SU-DHL-6 (cell line): ENCODE data around the gene OR52I2.

Experiments
- H2AFZ ChIP-seq: fragments of 200-600 bp; sonication (generic); 2 replicates; pipeline ENCODE4 v1.6.1; 2014; ENCODE audit warnings: low read depth, mild to moderate bottlenecking, moderate library complexity, mixed read lengths, antibody characterized with exemption, low read length; ENCODE audit not compliant: severe bottlenecking
- H3F3A ChIP-seq: fragments of 200-600 bp; shearing (Covaris generic); 2 replicates; pipeline ENCODE4 v1.6.0; 2016; ENCODE audit warnings: antibody characterized with exemption, mild to moderate bottlenecking; ENCODE audit not compliant: insufficient read depth
- H3K27ac ChIP-seq: fragments of 200-600 bp; sonication (generic); 2 replicates; pipeline ENCODE4 v1.5.1; 2016; ENCODE audit warnings: low read depth, mild to moderate bottlenecking, low read length, moderate library complexity, mixed read lengths
- H3K27me3 ChIP-seq: fragments of 200-600 bp; sonication (generic), shearing (Covaris generic); 2 replicates; pipeline ENCODE4 v1.6.0; 2014; ENCODE audit warnings: mild to moderate bottlenecking, low read length
- H3K36me3 ChIP-seq: fragments of 200-600 bp; sonication (generic); 2 replicates; pipeline ENCODE4 v1.6.1; 2014; ENCODE audit warnings: mild to moderate bottlenecking, low read length, mixed read lengths
- H3K4me2 ChIP-seq: fragments of 300-600, 200-600 bp; shearing (Covaris generic), sonication (generic); 2 replicates; pipeline ENCODE4 v1.6.0; 2014; ENCODE audit warnings: low read length, low read depth, mild to moderate bottlenecking; ENCODE audit not compliant: poor library complexity, severe bottlenecking
- H3K4me3 ChIP-seq: fragments of 200-600 bp; sonication (generic); 2 replicates; pipeline ENCODE4 v1.5.1; 2014; ENCODE audit warnings: antibody characterized with exemption, low read length, mild to moderate bottlenecking, mixed read lengths; ENCODE audit not compliant: insufficient read depth, poor library complexity, severe bottlenecking
- H3K79me2 ChIP-seq: fragments of 200-600 bp; sonication (generic); 2 replicates; pipeline ENCODE4 v1.6.1; 2014; ENCODE audit warnings: mild to moderate bottlenecking, low read length, moderate library complexity; ENCODE audit not compliant: insufficient read depth
- H3K9ac ChIP-seq: fragments of 200-600 bp; sonication (generic); 2 replicates; pipeline ENCODE4 v1.7.0; 2014; ENCODE audit warnings: mild to moderate bottlenecking, low read length
- H3K9me2 ChIP-seq: fragments of 200-600 bp; sonication (generic); replicated peaks from 2 replicates; pipeline ENCODE4 v1.6.1; 2014; ENCODE audit warnings: low read length; ENCODE audit not compliant: insufficient read depth
- H3K9me3 ChIP-seq: fragments of 200-600 bp; sonication (generic); 2 replicates; pipeline ENCODE4 v1.6.1; 2014; ENCODE audit warnings: low read length, mixed read lengths; ENCODE audit not compliant: insufficient read depth
- H4K20me1 ChIP-seq: fragments of 200-600 bp; sonication (generic); 2 replicates; pipeline ENCODE4 v1.6.1; 2014; ENCODE audit warnings: low read depth, mild to moderate bottlenecking, antibody characterized with exemption, low read length, moderate library complexity, mixed read lengths
- EZH2phosphoT487 ChIP-seq: fragments of 200-600 bp; sonication (generic), shearing (Covaris generic); conservative IDR thresholded peaks from 2 replicates; pipeline ENCODE4 v1.6.1; 2018; ENCODE audit warnings: mild to moderate bottlenecking, antibody characterized with exemption, low read length, moderate library complexity, mixed read lengths
- TF ChIP-seq, protein P1 (sequence below): fragments of 200-600 bp; sonication (generic); IDR thresholded peaks from one replicate; pipeline ENCODE4 v1.5.1; 2017; ENCODE audit warnings: antibody characterized with exemption, mild to moderate bottlenecking, low read length, moderate library complexity; ENCODE audit not compliant: insufficient read depth, poor library complexity, severe bottlenecking

Gene OR52I2

DNA sequence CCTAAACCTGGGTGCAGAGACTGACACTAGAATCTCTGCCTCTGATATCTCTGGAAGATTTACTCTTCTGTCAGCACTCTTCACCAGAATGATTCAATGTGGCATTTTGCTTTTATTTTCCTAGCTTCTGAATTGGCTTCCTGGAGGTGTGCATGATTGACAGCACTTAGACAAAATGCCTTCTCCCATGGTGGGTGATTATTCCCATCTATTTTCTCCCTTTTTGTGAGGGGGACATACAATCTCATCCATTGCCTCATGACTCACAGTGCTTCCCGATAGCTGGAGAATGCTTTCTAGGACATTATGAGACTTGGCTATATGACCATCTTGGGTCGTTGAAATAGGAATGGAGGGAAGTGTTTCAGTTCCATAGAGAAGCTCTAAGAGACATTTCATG, 30.4 kb downstream of the OR52I2 start:
- no peaks in the 10 kb centered on the region; the same call in 1 of the 2 replicates for H3K27me3 ChIP-seq
- TF ChIP-seq, protein P1, sequence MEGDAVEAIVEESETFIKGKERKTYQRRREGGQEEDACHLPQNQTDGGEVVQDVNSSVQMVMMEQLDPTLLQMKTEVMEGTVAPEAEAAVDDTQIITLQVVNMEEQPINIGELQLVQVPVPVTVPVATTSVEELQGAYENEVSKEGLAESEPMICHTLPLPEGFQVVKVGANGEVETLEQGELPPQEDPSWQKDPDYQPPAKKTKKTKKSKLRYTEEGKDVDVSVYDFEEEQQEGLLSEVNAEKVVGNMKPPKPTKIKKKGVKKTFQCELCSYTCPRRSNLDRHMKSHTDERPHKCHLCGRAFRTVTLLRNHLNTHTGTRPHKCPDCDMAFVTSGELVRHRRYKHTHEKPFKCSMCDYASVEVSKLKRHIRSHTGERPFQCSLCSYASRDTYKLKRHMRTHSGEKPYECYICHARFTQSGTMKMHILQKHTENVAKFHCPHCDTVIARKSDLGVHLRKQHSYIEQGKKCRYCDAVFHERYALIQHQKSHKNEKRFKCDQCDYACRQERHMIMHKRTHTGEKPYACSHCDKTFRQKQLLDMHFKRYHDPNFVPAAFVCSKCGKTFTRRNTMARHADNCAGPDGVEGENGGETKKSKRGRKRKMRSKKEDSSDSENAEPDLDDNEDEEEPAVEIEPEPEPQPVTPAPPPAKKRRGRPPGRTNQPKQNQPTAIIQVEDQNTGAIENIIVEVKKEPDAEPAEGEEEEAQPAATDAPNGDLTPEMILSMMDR: no peak
- no peak for TF ChIP-seq EZH2phosphoT487

DNA sequence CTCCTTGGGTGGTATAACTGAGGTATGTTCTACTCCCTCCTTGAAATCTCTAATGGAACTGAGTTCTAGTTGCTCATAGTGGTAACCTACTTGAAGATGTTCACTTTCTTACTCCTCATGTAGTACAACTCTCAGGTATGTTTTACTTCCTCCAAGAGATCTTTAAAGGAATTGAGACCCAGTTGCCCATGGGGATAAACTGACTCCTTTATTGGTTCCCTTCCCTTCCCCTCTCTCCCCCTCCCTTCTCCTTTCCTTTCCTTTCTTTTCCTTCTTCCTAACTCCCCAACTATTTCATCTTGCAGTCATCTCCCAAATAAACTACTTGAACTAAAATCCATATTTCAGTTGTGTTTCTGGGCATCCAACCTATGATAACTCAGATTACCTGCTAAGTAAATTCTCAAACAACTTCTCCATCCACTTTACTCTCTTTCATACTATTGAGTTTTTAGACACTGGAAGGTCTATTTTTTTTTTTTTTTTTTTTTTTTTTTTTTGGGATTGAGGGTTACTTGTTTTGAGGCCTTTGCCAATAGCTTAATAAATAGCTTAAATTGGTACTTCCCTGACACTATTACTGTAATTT, 34.4 kb downstream of the OR52I2 start:
- no peaks in the 10 kb centered on the region for H3K79me2 ChIP-seq
- H3K4me2 ChIP-seq: no peak overlapping the region
- no peak overlapping the region for H3K9ac ChIP-seq
- H3F3A ChIP-seq: no peaks in the 10 kb centered on the region
- H3K27ac ChIP-seq: no peak overlapping the region
- no peaks in the 10 kb centered on the region for H4K20me1 ChIP-seq
- no peak for TF ChIP-seq EZH2phosphoT487
- TF ChIP-seq, protein P1: no peak
- H3K4me3 ChIP-seq: no peak overlapping the region
- no peaks in the 10 kb centered on the region for H3K9me2 ChIP-seq
- H3K9me3 ChIP-seq: no peaks in the 10 kb centered on the region
- H2AFZ ChIP-seq: no peak overlapping the region
- no peaks in the 10 kb centered on the region; the same call in 1 of the 2 replicates for H3K27me3 ChIP-seq
- no peaks in the 10 kb centered on the region for H3K36me3 ChIP-seq

More for the DNA sequence above, 30.4 kb downstream of the OR52I2 start:
- Histone ChIP-seq H3K79me2 (peaks cover 7% of the 10 kb centered on the region; the same call in 1 of the 2 replicates), H3K9me3 (no peaks in the 10 kb centered on the region), H3F3A (no peaks in the 10 kb centered on the region), H2AFZ (no peak overlapping the region), H3K9me2 (no peaks in the 10 kb centered on the region), H3K4me3 (no peak overlapping the region), H3K4me2 (no peak overlapping the region), H3K9ac (no peak overlapping the region), H3K27ac (no peak overlapping the region), H3K36me3 (no peaks in the 10 kb centered on the region), H4K20me1 (no peaks in the 10 kb centered on the region)

DNA sequence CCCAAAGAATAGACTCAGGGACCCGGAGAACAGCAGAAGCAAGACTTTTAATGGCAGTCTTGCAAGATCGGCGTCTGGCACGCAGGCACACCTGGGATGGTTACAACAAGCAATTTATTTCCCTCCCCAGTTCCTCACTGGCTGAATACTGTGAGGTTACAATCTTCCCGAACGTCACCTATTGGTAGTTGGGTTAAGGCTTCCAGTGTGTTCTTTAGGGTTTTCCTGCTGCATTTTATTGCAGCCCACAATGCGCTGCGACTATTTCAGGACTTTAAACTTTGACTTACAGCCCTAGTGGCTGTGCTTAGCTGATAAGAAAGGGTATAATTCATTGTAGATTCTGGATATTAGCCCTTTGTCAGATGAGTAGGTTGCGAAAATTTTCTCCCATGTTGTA, 38.0 kb downstream of the OR52I2 start:
- H3K9ac ChIP-seq: no peak overlapping the region
- no peaks in the 10 kb centered on the region for H3K9me3 ChIP-seq
- no peak overlapping the region for H3K27ac ChIP-seq
- H3K36me3 ChIP-seq: no peaks in the 10 kb centered on the region
- no peak overlapping the region for H3K4me3 ChIP-seq
- H3K9me2 ChIP-seq: no peaks in the 10 kb centered on the region
- H3K79me2 ChIP-seq: no peaks in the 10 kb centered on the region
- H3F3A ChIP-seq: no peaks in the 10 kb centered on the region
- H4K20me1 ChIP-seq: no peaks in the 10 kb centered on the region
- H3K4me2 ChIP-seq: no peak overlapping the region
- TF ChIP-seq EZH2phosphoT487: no peak
- TF ChIP-seq, protein P1: no peak
- H2AFZ ChIP-seq: no peak overlapping the region
- H3K27me3 ChIP-seq: no peaks in the 10 kb centered on the region
